Astrocyte (in vitro differentiated cells and primary cell): ENCODE results near the gene ZFHX3. TPM values are rescaled to one million over a fixed set of nuclear protein-coding genes. Genes with fewer than 3 reads are reported as not detected.

ENCODE experiments used
- DNase-seq: peaks from one replicate; pipeline ENCODE4 v3.0.0-alpha.2; 2010; ENCODE audit warnings: low read depth
- FAIRE-seq: peaks from 2 replicates; lab custom pipeline; 2011; peaks lifted over from hg19 to GRCh38; lab: Jason Lieb, UNC
- H2AFZ ChIP-seq: 2 replicates; pipeline ENCODE4 v1.6.0; 2012; ENCODE audit warnings: low read depth, low read length, inconsistent platforms
- H3K27ac ChIP-seq: 2 replicates; pipeline ENCODE4 v1.5.1; 2011; ENCODE audit warnings: low read depth, low read length, inconsistent platforms
- H3K27me3 ChIP-seq: 2 replicates; pipeline ENCODE4 v1.6.0; 2011; ENCODE audit warnings: low read length, inconsistent platforms; ENCODE audit not compliant: insufficient read depth
- H3K36me3 ChIP-seq: 2 replicates; pipeline ENCODE4 v1.5.1; 2011; ENCODE audit warnings: low read length, inconsistent platforms; ENCODE audit not compliant: insufficient read depth
- H3K4me1 ChIP-seq: 2 replicates; pipeline ENCODE4 v1.5.1; 2011; ENCODE audit warnings: low read length, inconsistent platforms; ENCODE audit not compliant: insufficient read depth
- H3K4me2 ChIP-seq: 2 replicates; pipeline ENCODE4 v1.6.0; 2012; ENCODE audit warnings: low read length, inconsistent platforms
- H3K4me3 ChIP-seq: 2 replicates; pipeline ENCODE4 v1.5.1; 2011; ENCODE audit warnings: low read depth, mild to moderate bottlenecking, low read length, inconsistent platforms; ENCODE audit not compliant: insufficient read depth
- H3K79me2 ChIP-seq: 2 replicates; pipeline ENCODE4 v1.6.0; 2012; ENCODE audit warnings: mild to moderate bottlenecking, low read length, inconsistent platforms; ENCODE audit not compliant: insufficient read depth
- H3K9ac ChIP-seq: 2 replicates; pipeline ENCODE4 v1.6.0; 2012; ENCODE audit warnings: mild to moderate bottlenecking, low read length, inconsistent platforms
- H3K9me3 ChIP-seq: 2 replicates; pipeline ENCODE4 v1.5.1; 2012; ENCODE audit warnings: low read depth, mild to moderate bottlenecking, low read length, inconsistent platforms; ENCODE audit not compliant: insufficient read depth
- H4K20me1 ChIP-seq: 2 replicates; pipeline ENCODE4 v1.6.0; 2012; ENCODE audit warnings: low read length, inconsistent platforms; ENCODE audit not compliant: insufficient read depth
- H3K27ac Mint-ChIP-seq: one replicate; pipeline ENCODE4 v1.8.0; 2021; ENCODE audit warnings: mild to moderate bottlenecking, mixed read lengths; ENCODE audit not compliant: unreplicated experiment
- H3K27me3 Mint-ChIP-seq: one replicate; pipeline ENCODE4 v1.8.0; 2021; ENCODE audit warnings: low read depth, mixed read lengths; ENCODE audit not compliant: unreplicated experiment
- H3K36me3 Mint-ChIP-seq: one replicate; pipeline ENCODE4 v1.8.0; 2021; ENCODE audit warnings: low read depth, mixed read lengths; ENCODE audit not compliant: unreplicated experiment
- H3K4me1 Mint-ChIP-seq: one replicate; pipeline ENCODE4 v1.8.0; 2021; ENCODE audit warnings: low read depth, mixed read lengths; ENCODE audit not compliant: unreplicated experiment
- H3K4me3 Mint-ChIP-seq: one replicate; pipeline ENCODE4 v1.8.0; 2021; ENCODE audit warnings: mild to moderate bottlenecking, moderate library complexity, mixed read lengths; ENCODE audit not compliant: unreplicated experiment
- H3K9me3 Mint-ChIP-seq: one replicate; pipeline ENCODE4 v1.8.0; 2021; ENCODE audit warnings: mild to moderate bottlenecking, mixed read lengths; ENCODE audit not compliant: unreplicated experiment
- CTCF ChIP-seq: IDR thresholded peaks from 2 replicates; pipeline ENCODE4 v1.5.1; 2011; ENCODE audit warnings: low read depth, mild to moderate bottlenecking, inconsistent platforms, low read length, moderate library complexity; ENCODE audit not compliant: insufficient read depth
- EZH2 ChIP-seq: IDR thresholded peaks from 2 replicates; pipeline ENCODE4 v1.6.1; 2012; ENCODE audit warnings: mild to moderate bottlenecking, low read length, inconsistent platforms; ENCODE audit not compliant: insufficient read depth
- total RNA-seq: library from RNA; stranded (reverse); gene quantifications from 2 replicates; pipeline ENCODE4 v1.2.1, GENCODE V29; 2021

Gene ZFHX3
- total RNA-seq, 1 donor from 2014 or later: 19.7 TPM

GRCh38 chr16:72829846-72830775 lies 217.8 kb downstream of the ZFHX3 start:
- Histone ChIP-seq H3K79me2 (no peaks in the 10 kb centered on the region), H3K27ac (no peak overlapping the region), H3K36me3 (no peaks in the 10 kb centered on the region), H3K4me3 (no peak overlapping the region), H4K20me1 (peaks cover 16% of the 10 kb centered on the region), H3K9ac (no peak overlapping the region), H3K4me1 (peaks cover 4% of the 10 kb centered on the region), H3K9me3 (no peaks in the 10 kb centered on the region), H2AFZ (no peak overlapping the region), H3K27me3 (no peaks in the 10 kb centered on the region), H3K4me2 (no peak overlapping the region)
- H3K27me3 Mint-ChIP-seq: no peaks in the 10 kb centered on the region
- H3K4me3 Mint-ChIP-seq: no peak overlapping the region
- no peaks in the 10 kb centered on the region for H3K9me3 Mint-ChIP-seq
- no peak overlapping the region for H3K27ac Mint-ChIP-seq
- DNase-seq (peak; percentile 21), FAIRE-seq (no peak)
- H3K36me3 Mint-ChIP-seq: peaks cover 8% of the 10 kb centered on the region
- H3K4me1 Mint-ChIP-seq: peaks cover 26% of the 10 kb centered on the region
- TF ChIP-seq EZH2: no peak
- no peak for TF ChIP-seq CTCF

GRCh38 chr16:72827866-72828265 lies 220.1 kb downstream of the ZFHX3 start:
- TF ChIP-seq CTCF: no peak
- no peak for TF ChIP-seq EZH2
- H3K27ac ChIP-seq: no peak overlapping the region
- H3K36me3 ChIP-seq: no peaks in the 10 kb centered on the region
- H3K27me3 ChIP-seq: no peaks in the 10 kb centered on the region
- H3K4me1 ChIP-seq: peaks cover 4% of the 10 kb centered on the region
- Mint-ChIP-seq H3K9me3 (no peaks in the 10 kb centered on the region), H3K4me3 (no peak overlapping the region), H3K27ac (no peak overlapping the region), H3K27me3 (no peaks in the 10 kb centered on the region), H3K4me1 (peaks cover 17% of the 10 kb centered on the region), H3K36me3 (peaks cover 12% of the 10 kb centered on the region)
- no peak overlapping the region for H2AFZ ChIP-seq
- FAIRE-seq (no peak), DNase-seq (no peak)
- H3K4me2 ChIP-seq: no peak overlapping the region
- H3K79me2 ChIP-seq: no peaks in the 10 kb centered on the region
- no peak overlapping the region for H3K4me3 ChIP-seq
- H4K20me1 ChIP-seq: peaks cover 13% of the 10 kb centered on the region
- no peak overlapping the region for H3K9ac ChIP-seq
- no peaks in the 10 kb centered on the region for H3K9me3 ChIP-seq
